Breast epithelium (tissue), 4 donors: ENCODE results near the gene BTBD17. TPM values are rescaled to one million over a fixed set of nuclear protein-coding genes. Genes with fewer than 3 reads are reported as not detected.
A peak's percentile ranks its signal among the peaks of the same experiment; 100 is the strongest.

Experiments
- DNase-seq, 2 donors: peaks; one replicate each; pipeline ENCODE4 v3.0.0-alpha.2; 2019; ENCODE audit warnings: low spot score in 2 of 2
- H3K27ac ChIP-seq, 2 donors: fragments of 200-600 bp; sonication (generic) in 1 of 2; one replicate each; pipeline ENCODE4 v1.5.1; 2016 to 2019; ENCODE audit warnings: mild to moderate bottlenecking in 1 of 2
- H3K27me3 ChIP-seq, 2 donors: fragments of 200-600 bp; sonication (generic) in 1 of 2; one replicate each; pipeline versions ENCODE4 v1.5.1 to v1.6.0; 2017 to 2019; ENCODE audit warnings: control low read depth in 1 of 2, mild to moderate bottlenecking in 1 of 2
- H3K36me3 ChIP-seq: fragments of 200-600 bp; one replicate; pipeline ENCODE4 v1.5.1; 2019
- H3K4me1 ChIP-seq, 2 donors: fragments of 200-600 bp; sonication (generic); one replicate each; pipeline ENCODE4 v1.5.1; 2016 to 2019; ENCODE audit warnings: control low read depth in 1 of 2
- H3K4me3 ChIP-seq, 3 donors: fragments of 200-600 bp; sonication (generic); 1 replicate in 2 of 3; 2 replicates in 1 of 3; pipeline ENCODE4 v1.5.1; 2016 to 2019; ENCODE audit warnings: mild to moderate bottlenecking in 3 of 3, moderate library complexity in 2 of 3
- H3K9me3 ChIP-seq, 2 donors: fragments of 200-600 bp; sonication (generic) in 1 of 2; one replicate each; pipeline ENCODE4 v1.5.1; 2016 to 2019; ENCODE audit warnings: control low read depth in 1 of 2
- POLR2A ChIP-seq: fragments of 450-650 bp; IDR thresholded peaks from one replicate; pipeline ENCODE4 v1.6.1; 2016; ENCODE audit warnings: antibody characterized with exemption, mild to moderate bottlenecking, moderate library complexity
- POLR2AphosphoS5 ChIP-seq, 3 donors: sonication (generic); formaldehyde crosslinking; IDR thresholded peaks; one replicate each; pipeline ENCODE4 v1.6.1; 2017; ENCODE audit warnings: antibody characterized with exemption in 3 of 3
- intact Hi-C: fragments of 100-400 bp; cut with DNase I; formaldehyde crosslinking; loops from one replicate; pipeline ENCODE4 v1.15.1; 2023; ENCODE audit warnings: low total_unique reads
- total RNA-seq, 3 donors: library from RNA; depleted of rRNA; stranded (reverse); fragments of >200 nt; gene quantifications; one replicate each; pipeline ENCODE4 v1.1.0, GENCODE V29; 2016
- TF ChIP-seq, protein P1 (sequence below), 3 donors: fragments of 450-650 bp; IDR thresholded peaks; one replicate each; pipeline ENCODE4 v1.5.1; 2016 to 2017; ENCODE audit warnings: antibody characterized with exemption in 3 of 3, mild to moderate bottlenecking in 3 of 3, moderate library complexity in 3 of 3

Gene BTBD17
- total RNA-seq, 3 donors from 2014 or later = not detected

GRCh38 chr17:74380086-74380958 is 18.7 kb upstream of the BTBD17 start:
- Histone ChIP-seq H3K27me3 (no peaks in the 10 kb centered on the region), H3K4me1 (peaks cover 5 to 8% of the 10 kb centered on the region in 2 donors), H3K27ac (peak overlapping the region; percentile 56 to 75), H3K36me3 (no peaks in the 10 kb centered on the region), H3K9me3 (no peaks in the 10 kb centered on the region), H3K4me3 (peak overlapping the region in 2 of 3 donors; percentile 13 to 49)
- DNase-seq = peak in 1 of 2 donors; percentile 39
- no peak for TF ChIP-seq POLR2A
- TF ChIP-seq, protein P1, sequence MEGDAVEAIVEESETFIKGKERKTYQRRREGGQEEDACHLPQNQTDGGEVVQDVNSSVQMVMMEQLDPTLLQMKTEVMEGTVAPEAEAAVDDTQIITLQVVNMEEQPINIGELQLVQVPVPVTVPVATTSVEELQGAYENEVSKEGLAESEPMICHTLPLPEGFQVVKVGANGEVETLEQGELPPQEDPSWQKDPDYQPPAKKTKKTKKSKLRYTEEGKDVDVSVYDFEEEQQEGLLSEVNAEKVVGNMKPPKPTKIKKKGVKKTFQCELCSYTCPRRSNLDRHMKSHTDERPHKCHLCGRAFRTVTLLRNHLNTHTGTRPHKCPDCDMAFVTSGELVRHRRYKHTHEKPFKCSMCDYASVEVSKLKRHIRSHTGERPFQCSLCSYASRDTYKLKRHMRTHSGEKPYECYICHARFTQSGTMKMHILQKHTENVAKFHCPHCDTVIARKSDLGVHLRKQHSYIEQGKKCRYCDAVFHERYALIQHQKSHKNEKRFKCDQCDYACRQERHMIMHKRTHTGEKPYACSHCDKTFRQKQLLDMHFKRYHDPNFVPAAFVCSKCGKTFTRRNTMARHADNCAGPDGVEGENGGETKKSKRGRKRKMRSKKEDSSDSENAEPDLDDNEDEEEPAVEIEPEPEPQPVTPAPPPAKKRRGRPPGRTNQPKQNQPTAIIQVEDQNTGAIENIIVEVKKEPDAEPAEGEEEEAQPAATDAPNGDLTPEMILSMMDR (IDR thresholded peaks at IDR 0.05) = peak in 2 of 3 donors; percentile 28 to 34
- intact Hi-C loops = no loop called here

DNA sequence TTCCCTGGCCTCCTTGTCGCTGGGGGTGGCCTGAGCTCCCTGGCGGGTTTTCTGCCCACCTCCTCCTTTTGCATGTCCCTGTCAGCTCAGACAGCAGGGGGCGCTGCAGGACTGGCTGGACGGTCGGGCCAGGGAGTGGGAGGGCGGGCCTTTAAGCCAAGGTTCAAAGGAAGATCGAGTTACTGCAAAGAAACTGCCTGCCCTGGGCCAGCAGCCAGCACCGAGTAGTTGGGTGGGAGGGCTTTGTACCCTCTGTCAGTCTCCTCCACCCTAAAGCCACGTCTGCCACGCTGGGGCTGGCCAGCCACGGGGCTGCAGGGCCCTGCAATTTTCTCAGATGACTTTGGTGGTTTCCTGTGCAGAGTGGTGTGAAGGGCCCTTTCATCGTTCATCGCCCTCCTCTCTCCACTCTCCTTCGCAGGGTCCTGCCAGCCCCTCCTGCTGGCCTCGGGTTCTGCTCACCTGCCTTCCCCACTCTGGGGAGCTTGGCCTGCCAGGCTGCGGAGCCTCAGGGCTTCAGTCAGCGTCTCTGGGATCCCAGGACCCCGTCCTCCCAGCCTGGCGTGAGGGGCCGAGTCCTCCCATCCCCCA is 17.9 kb upstream of the BTBD17 start:
- Histone ChIP-seq H3K4me1 (peaks cover 5 to 8% of the 10 kb centered on the region in 2 donors), H3K9me3 (no peaks in the 10 kb centered on the region), H3K27ac (peak overlapping the region; percentile 21 to 56), H3K36me3 (no peaks in the 10 kb centered on the region), H3K27me3 (no peaks in the 10 kb centered on the region), H3K4me3 (peak overlapping the region in 2 of 3 donors; percentile 13 to 49)
- DNase-seq = peak; percentile 86 to 94
- intact Hi-C loops = loop anchor here (5.0 kb wide), 1 partner anchor 78 kb away; no protein-coding TSS in a partner anchor
- TF ChIP-seq POLR2A (no peak), POLR2AphosphoS5 (IDR thresholded peaks at IDR 0.05) (peak in 2 of 3 donors; percentile 31 to 50)
- TF ChIP-seq, protein P1 (IDR thresholded peaks at IDR 0.05) = peak; percentile 77 to 98 (median 98)

GRCh38 chr17:74374858-74375257 is 13.2 kb upstream of the BTBD17 start:
- DNase-seq = no peak
- intact Hi-C loops = loop anchor here (5.0 kb wide), 1 partner anchor 82 kb away; no protein-coding TSS in a partner anchor
- Histone ChIP-seq H3K27ac (no peak overlapping the region), H3K27me3 (no peaks in the 10 kb centered on the region), H3K4me3 (no peak overlapping the region), H3K9me3 (no peaks in the 10 kb centered on the region), H3K36me3 (no peaks in the 10 kb centered on the region), H3K4me1 (peaks cover 4% of the 10 kb centered on the region in 2 donors)
- no peak for TF ChIP-seq POLR2A
- TF ChIP-seq, protein P1 (IDR thresholded peaks at IDR 0.05) = no peak
- no peak for TF ChIP-seq POLR2AphosphoS5 (IDR thresholded peaks at IDR 0.05)

DNA sequence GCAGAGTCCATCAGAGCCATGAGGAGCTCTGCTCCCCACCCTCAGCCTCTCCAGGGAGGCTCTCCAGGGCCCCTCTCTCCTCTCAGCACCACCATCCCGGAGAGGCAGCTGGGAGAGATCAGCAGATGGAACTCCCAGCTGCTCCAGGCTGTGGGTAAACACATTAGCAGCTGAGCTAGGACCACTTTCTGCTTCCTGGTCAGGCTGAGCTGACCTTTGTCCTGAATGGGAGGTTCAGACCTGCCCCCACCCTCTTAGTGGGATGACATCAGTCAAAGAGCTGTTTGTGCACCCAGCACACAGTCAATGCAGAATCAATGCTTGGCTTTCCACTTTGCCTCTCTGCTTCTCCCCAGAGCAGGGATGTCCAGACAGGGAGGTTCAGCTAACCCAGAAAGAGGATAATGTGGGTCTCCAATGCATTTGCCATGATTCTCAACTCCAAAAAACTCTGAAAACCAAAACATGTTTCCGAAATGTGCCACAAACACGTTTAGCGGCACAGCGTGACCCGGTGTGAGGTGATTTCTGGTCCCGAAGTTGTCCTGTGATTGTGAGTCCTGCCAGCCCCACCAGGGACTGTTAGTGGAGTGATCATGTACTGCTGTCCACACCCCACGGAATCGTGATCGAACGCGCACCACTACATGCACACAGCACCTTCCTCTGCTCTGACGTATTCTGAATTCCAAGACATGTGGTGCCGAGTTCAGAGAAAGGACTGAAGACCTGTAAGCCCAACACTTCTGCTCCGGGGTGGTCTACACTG is 12.4 kb upstream of the BTBD17 start:
- TF ChIP-seq, protein P1 (IDR thresholded peaks at IDR 0.05) = no peak
- no peak for TF ChIP-seq POLR2A
- no peak for TF ChIP-seq POLR2AphosphoS5 (IDR thresholded peaks at IDR 0.05)
- no peak for DNase-seq
- no peaks in the 10 kb centered on the region for H3K27me3 ChIP-seq
- H3K9me3 ChIP-seq = no peaks in the 10 kb centered on the region
- H3K4me3 ChIP-seq = no peak overlapping the region
- no peaks in the 10 kb centered on the region for H3K4me1 ChIP-seq
- H3K36me3 ChIP-seq = no peaks in the 10 kb centered on the region
- intact Hi-C loops = no loop called here
- H3K27ac ChIP-seq = no peak overlapping the region
